ENCODE data around the gene CACNA1C. TPM values are rescaled to one million over a fixed set of nuclear protein-coding genes. Genes with fewer than 3 reads are reported as not detected.

The CACNA1C gene
- total and polyA plus RNA-seq, 8 donors, result 0.31 to 55.8 (median 7.2) TPM

- H3K36me3 ChIP-seq, result peaks cover 0 to 57% (median 17%) of the 10 kb centered on the region in 4 donors
- peaks cover 0 to 4% (median 0%) of the 10 kb centered on the region in 3 donors for H3K27me3 ChIP-seq
- peaks cover 0 to 6% (median 0%) of the 10 kb centered on the region in 4 donors for H3K4me1 ChIP-seq
- WGBS, 5 donors, result 77 to 84% (median 83%) methylated on average over 3 to 5 of the region's 5 CpGs
- H3K4me3 ChIP-seq, result no peak overlapping the region
- no peaks in the 10 kb centered on the region for H3K9me3 ChIP-seq
- intact Hi-C loops (cut with DNase I; ENCODE audit: low total_unique reads), result no loop called here
- no peak overlapping the region for H3K27ac ChIP-seq
- TF ChIP-seq POLR2A (IDR thresholded peaks at IDR 0.05) (no peak), POLR2AphosphoS5 (IDR thresholded peaks at IDR 0.05) (no peak), CTCF (IDR thresholded peaks at IDR 0.05) (no peak), EP300 (IDR thresholded peaks at IDR 0.05) (no peak)
- no peak for DNase-seq
Measured at GRCh38 chr12:2623472-2623871, 570.7 kb downstream of the CACNA1C start.

DNA sequence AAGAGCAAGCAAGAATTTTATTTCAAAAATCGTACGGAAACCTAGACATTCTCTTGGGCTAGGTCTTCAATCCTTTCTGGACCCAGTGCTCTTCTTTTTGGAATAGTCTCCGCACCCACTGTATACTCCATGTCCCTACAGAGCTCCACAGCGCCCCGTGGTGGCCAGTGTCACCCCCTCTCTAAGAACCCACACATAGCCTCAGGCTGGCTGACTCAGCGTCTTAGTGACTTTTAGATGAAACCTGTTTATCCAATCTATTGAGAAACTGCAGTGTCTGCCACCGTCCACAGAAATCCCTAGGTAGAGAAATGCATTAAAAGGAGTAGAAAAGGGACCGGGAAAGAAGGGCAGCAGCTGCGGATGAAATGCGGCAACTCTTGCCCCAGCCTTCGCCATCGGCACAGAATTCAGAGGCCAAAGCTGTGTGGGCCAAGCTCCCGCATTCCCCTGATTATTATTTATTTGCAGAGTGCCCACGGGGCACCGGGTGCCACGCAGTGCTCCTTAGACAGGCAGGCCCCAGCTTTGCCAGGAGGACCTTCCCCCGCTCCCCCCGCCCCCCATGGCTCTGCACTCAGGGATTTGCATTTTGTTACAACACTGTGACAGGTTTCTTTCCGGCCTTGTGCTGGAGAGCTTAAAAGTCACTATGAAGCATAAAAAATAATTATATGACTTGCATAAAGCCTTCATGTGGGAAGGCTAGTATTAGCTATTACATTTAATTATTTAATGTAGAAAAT, 571.9 kb downstream of the CACNA1C start:
- DNase-seq, result no peak
- Histone ChIP-seq H3K27me3 (peaks cover 0 to 4% (median 0%) of the 10 kb centered on the region in 3 donors), H3K9me3 (no peaks in the 10 kb centered on the region), H3K36me3 (peaks cover 0 to 47% (median 12%) of the 10 kb centered on the region in 4 donors), H3K4me1 (peaks cover 0 to 6% (median 0%) of the 10 kb centered on the region in 4 donors), H3K4me3 (no peak overlapping the region), H3K27ac (no peak overlapping the region)
- TF ChIP-seq EP300 (IDR thresholded peaks at IDR 0.05) (no peak), POLR2AphosphoS5 (IDR thresholded peaks at IDR 0.05) (no peak), POLR2A (IDR thresholded peaks at IDR 0.05) (no peak), CTCF (IDR thresholded peaks at IDR 0.05) (no peak)
- WGBS, 5 donors, result 61 to 68% (median 67%) methylated on average over 13 to 19 of the region's 19 CpGs
- intact Hi-C loops (cut with DNase I; ENCODE audit: low total_unique reads), result no loop called here

DNA sequence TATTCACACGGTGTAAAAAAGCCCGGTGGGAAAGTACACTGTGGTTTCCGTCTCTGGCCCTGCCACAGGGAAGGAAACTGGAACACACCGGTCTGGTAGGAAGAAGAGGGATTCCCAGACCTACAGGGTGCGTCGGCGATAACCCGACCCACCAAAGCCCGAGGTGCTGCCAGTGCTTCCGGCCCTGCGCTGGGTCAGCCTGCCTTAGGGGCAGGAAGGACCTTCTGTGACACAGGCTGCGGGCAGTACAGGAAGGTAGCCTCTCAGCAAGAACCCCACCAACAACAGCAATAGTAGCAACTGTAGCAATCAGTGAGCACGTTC, 572.5 kb downstream of the CACNA1C start:
- DNase-seq, result no peak
- TF ChIP-seq POLR2AphosphoS5 (IDR thresholded peaks at IDR 0.05), result no peak
- TF ChIP-seq POLR2A (IDR thresholded peaks at IDR 0.05), result no peak
- TF ChIP-seq CTCF (IDR thresholded peaks at IDR 0.05), result no peak
- no peak for TF ChIP-seq EP300 (IDR thresholded peaks at IDR 0.05)
- Histone ChIP-seq H3K4me1 (peaks cover 0 to 6% (median 0%) of the 10 kb centered on the region in 4 donors), H3K36me3 (peaks cover 0 to 41% (median 10%) of the 10 kb centered on the region in 4 donors), H3K27ac (no peak overlapping the region), H3K4me3 (no peak overlapping the region), H3K27me3 (peaks cover 0 to 4% (median 0%) of the 10 kb centered on the region in 3 donors), H3K9me3 (no peaks in the 10 kb centered on the region)
- WGBS, 5 donors, result 58 to 80% (median 64%) methylated on average over 13 of the region's 13 CpGs
- intact Hi-C loops (cut with DNase I; ENCODE audit: low total_unique reads), result no loop called here

GRCh38 chr12:2627076-2627834, 574.5 kb downstream of the CACNA1C start:
- H3K36me3 ChIP-seq, result peaks cover 0 to 28% (median 6%) of the 10 kb centered on the region in 4 donors
- WGBS, 5 donors, result 61 to 67% (median 64%) methylated on average over 15 of the region's 15 CpGs
- H3K9me3 ChIP-seq, result no peaks in the 10 kb centered on the region
- no peak for DNase-seq
- no peak for TF ChIP-seq POLR2A (IDR thresholded peaks at IDR 0.05)
- intact Hi-C loops (cut with DNase I; ENCODE audit: low total_unique reads), result no loop called here
- H3K4me3 ChIP-seq, result no peak overlapping the region
- H3K27ac ChIP-seq, result peak overlapping the region in 1 of 5 donors; percentile 52
- peaks cover 0 to 6% (median 0%) of the 10 kb centered on the region in 4 donors for H3K4me1 ChIP-seq
- H3K27me3 ChIP-seq, result peaks cover 0 to 4% (median 0%) of the 10 kb centered on the region in 3 donors
